ENCODE data around the gene HS6ST3. TPM values are rescaled to one million over a fixed set of nuclear protein-coding genes. Genes with fewer than 3 reads are reported as not detected.

Gene HS6ST3
- total and polyA plus RNA-seq, 2 of the 13 experiments (the other 11 are each of a cell fraction or from before 2014, with no cell fraction given), result not detected

GRCh38 chr13:96053003-96053703 lies 36.8 kb upstream of the HS6ST3 start, which contains the start of gene UGGT2 (continued):
- TF ChIP-seq HNF1A (IDR thresholded peaks at IDR 0.05; ENCODE audit: low read depth), result no peak
- peak; percentile 37; the same call in 1 of the 2 replicates for TF ChIP-seq HNF1A (CRISPR knock-in tag; IDR thresholded peaks at IDR 0.05; ENCODE audit: borderline replicate concordance)
- TF ChIP-seq ZNF383 (CRISPR knock-in tag; IDR thresholded peaks at IDR 0.05; ENCODE audit: borderline replicate concordance), result no peak
- TF ChIP-seq GATA4 (IDR thresholded peaks at IDR 0.05; ENCODE audit: borderline replicate concordance, low read depth), result peak; percentile 47; the same call in 1 of the 2 replicates
- TF ChIP-seq ZNF446 (CRISPR knock-in tag; IDR thresholded peaks at IDR 0.05), result no peak
- peak; percentile 53; the same call in 1 of the 2 replicates for TF ChIP-seq RXRB (CRISPR knock-in tag; IDR thresholded peaks at IDR 0.05; ENCODE audit: borderline replicate concordance)
- TF ChIP-seq CSRNP1 (CRISPR knock-in tag; IDR thresholded peaks at IDR 0.05), result 0 out of 2 replicates have a peak, but pooled peaks have one; percentile 42
- peak; percentile 97 for TF ChIP-seq ZNF687 (CRISPR knock-in tag; IDR thresholded peaks at IDR 0.05)
- peak; percentile 92 for TF ChIP-seq TFDP1 (CRISPR knock-in tag; IDR thresholded peaks at IDR 0.05; ENCODE audit: borderline replicate concordance)
- TF ChIP-seq CTCF (CRISPR knock-in tag; IDR thresholded peaks at IDR 0.05), result peak; percentile 33
- TF ChIP-seq TFDP2 (CRISPR knock-in tag; IDR thresholded peaks at IDR 0.05), result peak; percentile 89
- 0 out of 2 replicates have a peak, but pooled peaks have one; percentile 13 for TF ChIP-seq ZKSCAN8 (CRISPR knock-in tag; IDR thresholded peaks at IDR 0.05; ENCODE audit: borderline replicate concordance)
- no peak for TF ChIP-seq TRIM24 (CRISPR knock-in tag; IDR thresholded peaks at IDR 0.05)
